Sigmoid colon (tissue), 7 donors: Measurements from ENCODE around the gene SPRR1A. TPM values are rescaled to one million over a fixed set of nuclear protein-coding genes. Genes with fewer than 3 reads are reported as not detected.

Experiments
- DNase-seq: peaks from one replicate; pipeline ENCODE4 v3.0.0-alpha.2; 2019
- H3K27ac ChIP-seq, 4 donors: fragments of 200-600 bp; sonication (generic); one replicate each; pipeline ENCODE4 v1.5.1; 2016 to 2019; ENCODE audit warnings: mild to moderate bottlenecking in 1 of 4
- H3K27me3 ChIP-seq, 3 donors: fragments of 200-600 bp; sonication (generic); one replicate each; pipeline ENCODE4 v1.5.1; 2019; ENCODE audit warnings: mild to moderate bottlenecking in 1 of 3
- H3K36me3 ChIP-seq, 4 donors: fragments of 200-600 bp; sonication (generic); one replicate each; pipeline ENCODE4 v1.5.1; 2016 to 2019
- H3K4me1 ChIP-seq, 4 donors: fragments of 200-600 bp; sonication (generic); one replicate each; pipeline ENCODE4 v1.5.1; 2017 to 2019
- H3K4me3 ChIP-seq, 4 donors: fragments of 200-600 bp; sonication (generic); one replicate each; pipeline ENCODE4 v1.5.1; 2017 to 2019; ENCODE audit warnings: mild to moderate bottlenecking in 2 of 4, moderate library complexity in 1 of 4
- H3K9me3 ChIP-seq, 4 donors: fragments of 200-600 bp in 3 of 4; sonication (generic) in 3 of 4; one replicate each; pipeline versions ENCODE4 v1.5.1 to v1.6.1; 2013 to 2019
- EP300 ChIP-seq, 4 donors: sonication (generic); formaldehyde crosslinking; IDR thresholded peaks; one replicate each; pipeline ENCODE4 v1.6.1; 2017; ENCODE audit warnings: antibody characterized with exemption in 4 of 4
- POLR2A ChIP-seq, 2 donors: fragments of 450-650 bp; IDR thresholded peaks; one replicate each; pipeline ENCODE4 v1.6.1; 2016; ENCODE audit warnings: antibody characterized with exemption in 2 of 2, mild to moderate bottlenecking in 2 of 2, moderate library complexity in 2 of 2
- POLR2AphosphoS5 ChIP-seq, 4 donors: sonication (generic); formaldehyde crosslinking; IDR thresholded peaks; one replicate each; pipeline ENCODE4 v1.6.1; 2017; ENCODE audit warnings: antibody characterized with exemption in 4 of 4
- WGBS, 2 donors: extraction: QIAGEN DNeasy Blood & Tissue Kit; methylation state at CpG; one replicate each; pipeline ENCODE4 v1.1.7; 2013; 5-methylcytosine and 5-hydroxymethylcytosine counted together
- intact Hi-C: fragments of 100-400 bp; cut with DNase I; formaldehyde crosslinking; loops from one replicate; pipeline ENCODE4 v1.15.1; 2023
- polyA plus RNA-seq, 3 donors: library from polyadenylated mRNA; stranded (reverse); fragments of 200-250 nt; gene quantifications; one replicate each; pipeline ENCODE4 v1.2.3, GENCODE V29; 2013
- total RNA-seq, 4 donors: library from RNA; depleted of rRNA; stranded (reverse); fragments of >200 nt; gene quantifications; one replicate each; pipeline ENCODE4 v1.1.0, GENCODE V29; 2016
- TF ChIP-seq, protein P1 (sequence below), 4 experiments: fragments of 450-650 bp in 3 of 4; fragments of 200-600 bp in 1 of 4; IDR thresholded peaks; one replicate each; pipeline ENCODE4 v1.5.1; 2016 to 2019; ENCODE audit warnings: antibody characterized with exemption in 4 of 4, mild to moderate bottlenecking in 3 of 4, moderate library complexity in 2 of 4
- donor health status: healthy with polysubstance abuse.
- donor health status: Bipolar disorder and iron deficiency.
- donor health status: healthy.

Gene SPRR1A
- not detected for total RNA-seq
- polyA plus RNA-seq = not detected

GRCh38 chr1:152983743-152984142 lies at the start of gene SPRR1A:
Gene SPRR1A, plus strand, starts transcription at chr1:152984081. Its CDS starts 1,150 bp downstream, at chr1:152985231.
- no peaks in the 10 kb centered on the region for H3K9me3 ChIP-seq
- intact Hi-C loops = no loop called here
- DNase-seq = no peak
- WGBS, 2 donors = 40 to 74% methylated on average over 3 of the region's 3 CpGs
- no peaks in the 10 kb centered on the region for H3K4me1 ChIP-seq
- no peaks in the 10 kb centered on the region for H3K36me3 ChIP-seq
- no peak within 1 kb of the TSS for H3K4me3 ChIP-seq
- TF ChIP-seq POLR2A (IDR thresholded peaks at IDR 0.05) (no peak), EP300 (IDR thresholded peaks at IDR 0.05) (no peak), POLR2AphosphoS5 (IDR thresholded peaks at IDR 0.05) (no peak)
- TF ChIP-seq, protein P1, sequence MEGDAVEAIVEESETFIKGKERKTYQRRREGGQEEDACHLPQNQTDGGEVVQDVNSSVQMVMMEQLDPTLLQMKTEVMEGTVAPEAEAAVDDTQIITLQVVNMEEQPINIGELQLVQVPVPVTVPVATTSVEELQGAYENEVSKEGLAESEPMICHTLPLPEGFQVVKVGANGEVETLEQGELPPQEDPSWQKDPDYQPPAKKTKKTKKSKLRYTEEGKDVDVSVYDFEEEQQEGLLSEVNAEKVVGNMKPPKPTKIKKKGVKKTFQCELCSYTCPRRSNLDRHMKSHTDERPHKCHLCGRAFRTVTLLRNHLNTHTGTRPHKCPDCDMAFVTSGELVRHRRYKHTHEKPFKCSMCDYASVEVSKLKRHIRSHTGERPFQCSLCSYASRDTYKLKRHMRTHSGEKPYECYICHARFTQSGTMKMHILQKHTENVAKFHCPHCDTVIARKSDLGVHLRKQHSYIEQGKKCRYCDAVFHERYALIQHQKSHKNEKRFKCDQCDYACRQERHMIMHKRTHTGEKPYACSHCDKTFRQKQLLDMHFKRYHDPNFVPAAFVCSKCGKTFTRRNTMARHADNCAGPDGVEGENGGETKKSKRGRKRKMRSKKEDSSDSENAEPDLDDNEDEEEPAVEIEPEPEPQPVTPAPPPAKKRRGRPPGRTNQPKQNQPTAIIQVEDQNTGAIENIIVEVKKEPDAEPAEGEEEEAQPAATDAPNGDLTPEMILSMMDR (IDR thresholded peaks at IDR 0.05) = no peak
- H3K27ac ChIP-seq = no peak within 1 kb of the TSS
- H3K27me3 ChIP-seq = no peaks in the 10 kb centered on the region

GRCh38 chr1:152940614-152941013 lies 43.3 kb upstream of the SPRR1A start:
- DNase-seq = no peak
- H3K4me3 ChIP-seq = no peak overlapping the region
- no peaks in the 10 kb centered on the region for H3K27me3 ChIP-seq
- no peaks in the 10 kb centered on the region for H3K9me3 ChIP-seq
- intact Hi-C loops = no loop called here
- H3K4me1 ChIP-seq = no peaks in the 10 kb centered on the region
- WGBS, 2 donors = 82 to 90% methylated on average over 1 of the region's 1 CpG
- TF ChIP-seq EP300 (IDR thresholded peaks at IDR 0.05) (no peak), POLR2A (IDR thresholded peaks at IDR 0.05) (no peak), POLR2AphosphoS5 (IDR thresholded peaks at IDR 0.05) (no peak)
- TF ChIP-seq, protein P1 (IDR thresholded peaks at IDR 0.05) = no peak
- no peak overlapping the region for H3K27ac ChIP-seq
- H3K36me3 ChIP-seq = no peaks in the 10 kb centered on the region

DNA sequence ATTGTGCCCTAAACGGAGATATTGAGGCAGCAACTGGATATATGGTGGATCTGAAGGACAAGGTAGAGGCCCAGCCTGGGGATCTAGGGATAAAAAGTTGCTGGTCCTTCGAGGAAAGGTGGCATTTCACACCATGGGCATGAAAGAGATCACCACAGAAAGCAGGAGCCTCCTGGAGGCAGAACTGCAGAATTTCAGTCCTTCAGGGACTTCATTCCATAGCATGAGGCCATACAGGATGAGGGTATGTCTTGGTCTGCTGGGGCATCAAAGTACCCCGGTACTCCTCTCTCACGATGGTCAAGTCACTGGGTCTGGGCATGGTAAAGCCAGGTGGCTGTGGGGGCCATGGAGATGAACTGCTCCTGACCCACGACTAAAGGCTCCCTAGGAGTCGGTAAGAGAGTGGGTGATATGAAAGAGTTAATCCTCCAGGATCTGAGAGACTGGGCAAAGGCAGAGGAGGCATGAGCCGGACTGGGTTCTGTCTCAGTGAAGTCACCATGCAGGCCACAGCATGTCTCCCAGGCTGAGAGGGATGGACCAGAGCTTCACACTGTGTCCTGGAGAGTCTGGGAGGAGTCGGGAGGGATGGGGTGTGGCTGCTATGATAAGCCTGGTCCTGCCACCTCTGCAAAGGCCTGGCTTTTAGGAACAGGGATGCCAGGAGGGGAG lies 42.7 kb upstream of the SPRR1A start:
- Histone ChIP-seq H3K4me1 (no peaks in the 10 kb centered on the region), H3K9me3 (no peaks in the 10 kb centered on the region), H3K27ac (no peak overlapping the region), H3K4me3 (no peak overlapping the region), H3K27me3 (no peaks in the 10 kb centered on the region), H3K36me3 (no peaks in the 10 kb centered on the region)
- 48 to 73% methylated on average over 8 of the region's 8 CpGs for WGBS, 2 donors
- TF ChIP-seq POLR2AphosphoS5 (IDR thresholded peaks at IDR 0.05) = no peak
- TF ChIP-seq, protein P1 (IDR thresholded peaks at IDR 0.05) = no peak
- no peak for TF ChIP-seq EP300 (IDR thresholded peaks at IDR 0.05)
- TF ChIP-seq POLR2A (IDR thresholded peaks at IDR 0.05) = no peak
- intact Hi-C loops = no loop called here
- no peak for DNase-seq

GRCh38 chr1:152942161-152942560 lies 41.7 kb upstream of the SPRR1A start:
- Histone ChIP-seq H3K4me3 (no peak overlapping the region), H3K9me3 (no peaks in the 10 kb centered on the region), H3K4me1 (no peaks in the 10 kb centered on the region), H3K36me3 (no peaks in the 10 kb centered on the region), H3K27ac (no peak overlapping the region), H3K27me3 (no peaks in the 10 kb centered on the region)
- 84 to 92% methylated on average over 2 of the region's 2 CpGs for WGBS, 2 donors
- TF ChIP-seq EP300 (IDR thresholded peaks at IDR 0.05) = no peak
- no peak for TF ChIP-seq POLR2AphosphoS5 (IDR thresholded peaks at IDR 0.05)
- TF ChIP-seq, protein P1 (IDR thresholded peaks at IDR 0.05) = no peak
- no peak for TF ChIP-seq POLR2A (IDR thresholded peaks at IDR 0.05)
- DNase-seq = no peak
- intact Hi-C loops = no loop called here

DNA sequence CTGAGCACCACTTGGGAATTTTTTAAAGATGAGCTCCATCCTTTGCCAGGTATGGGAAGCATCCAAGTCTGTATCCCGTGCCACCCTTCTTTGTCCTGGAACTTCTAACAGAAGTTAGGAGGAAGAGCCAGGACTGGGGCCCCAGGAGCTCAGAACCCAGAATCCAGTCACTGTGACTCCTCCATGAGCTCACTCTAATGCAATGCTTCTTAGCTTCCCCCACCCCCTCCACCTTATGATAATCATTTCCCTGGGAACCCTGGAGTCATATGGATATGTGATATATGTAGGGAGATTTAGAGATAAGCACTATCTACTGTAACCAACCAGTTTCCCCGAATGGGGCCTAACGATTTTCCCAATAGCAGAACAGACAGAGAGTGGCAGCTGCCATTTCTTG lies 37.6 kb upstream of the SPRR1A start:
- no peak overlapping the region for H3K27ac ChIP-seq
- H3K4me1 ChIP-seq = no peaks in the 10 kb centered on the region
- no peaks in the 10 kb centered on the region for H3K36me3 ChIP-seq
- 75 to 85% methylated on average over 3 of the region's 3 CpGs for WGBS, 2 donors
- DNase-seq = no peak
- TF ChIP-seq POLR2A (IDR thresholded peaks at IDR 0.05) (no peak), POLR2AphosphoS5 (IDR thresholded peaks at IDR 0.05) (no peak)
- TF ChIP-seq, protein P1 (IDR thresholded peaks at IDR 0.05) = no peak
- H3K27me3 ChIP-seq = no peaks in the 10 kb centered on the region
- H3K4me3 ChIP-seq = no peak overlapping the region
- no peaks in the 10 kb centered on the region for H3K9me3 ChIP-seq
- intact Hi-C loops = no loop called here
